Measurements from ENCODE around the gene GABRQ. TPM values are rescaled to one million over a fixed set of nuclear protein-coding genes. Genes with fewer than 3 reads are reported as not detected.
A peak's percentile ranks its signal among the peaks of the same experiment; 100 is the strongest.

The GABRQ gene
- total RNA-seq, 4 donors from 2014 or later: 0.13 to 0.32 (median 0.20) TPM

DNA sequence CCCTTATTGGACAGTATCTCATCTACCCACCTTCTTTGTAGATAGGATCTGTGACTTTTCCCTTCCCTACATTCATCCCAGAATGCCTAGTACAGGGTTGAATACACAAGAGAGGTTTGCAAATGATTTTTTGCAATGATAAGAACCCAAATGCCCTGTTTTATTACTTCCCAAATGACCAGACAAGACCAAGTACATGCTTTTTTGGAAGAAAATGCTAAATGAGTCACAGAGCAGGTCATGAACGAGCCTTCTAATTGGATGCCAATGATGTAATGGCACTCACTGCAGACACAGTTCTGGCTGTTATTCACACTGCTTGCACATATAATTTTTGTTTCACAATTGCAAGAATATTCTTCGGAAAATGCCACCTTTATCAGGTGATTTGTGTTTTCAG lies 17.8 kb upstream of the GABRQ start:
- WGBS, 2 donors: 44 to 47% methylated on average over 2 of the region's 2 CpGs

DNA sequence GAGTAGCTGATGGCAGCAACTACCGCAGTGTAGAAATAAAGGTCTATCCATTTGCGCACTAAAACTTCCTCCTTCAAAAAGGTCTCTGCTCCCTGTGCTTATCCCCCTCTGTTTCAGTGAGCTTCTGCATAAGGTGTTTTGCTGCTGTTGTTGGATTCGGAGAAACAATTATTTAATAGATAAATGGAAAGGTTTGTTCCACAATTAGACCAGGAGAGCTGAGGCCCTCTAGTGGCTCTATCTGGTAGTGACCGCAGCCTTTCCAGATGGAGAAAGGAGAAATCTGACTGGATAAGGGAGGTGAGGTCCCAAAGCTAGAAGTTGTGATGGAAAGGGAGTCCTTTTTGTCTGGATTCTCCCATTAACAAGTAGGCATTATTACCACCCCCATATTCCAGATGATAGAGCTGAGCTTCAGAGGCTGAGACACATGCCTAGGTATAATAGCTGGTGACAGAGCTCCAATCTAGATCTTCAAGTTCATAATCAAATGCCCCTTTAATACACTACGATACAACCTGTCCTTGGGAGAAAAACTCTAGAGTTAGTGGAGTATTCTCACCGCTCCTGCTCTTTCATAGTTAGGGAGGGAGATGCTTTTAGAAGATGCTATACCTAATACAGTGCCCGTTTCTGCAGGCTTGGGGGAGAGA lies 5.1 kb upstream of the GABRQ start:
- peak in 1 of 2 donors; percentile 34 for DNase-seq (ENCODE audit: low spot score in 2 of 2)
- intact Hi-C loops (cut with DNase I; ENCODE audit: low total_unique reads): loop anchor here (10.0 kb wide), 1 partner anchor 808 kb away; no protein-coding TSS in a partner anchor
- WGBS, 2 donors: 38 to 49% methylated on average over 7 of the region's 7 CpGs
- H3K4me3 ChIP-seq (ENCODE audit: low read depth, poor library complexity, severe bottlenecking): no peak overlapping the region
- no peak for TF ChIP-seq POLR2A (IDR thresholded peaks at IDR 0.05)
- TF ChIP-seq, protein P1, sequence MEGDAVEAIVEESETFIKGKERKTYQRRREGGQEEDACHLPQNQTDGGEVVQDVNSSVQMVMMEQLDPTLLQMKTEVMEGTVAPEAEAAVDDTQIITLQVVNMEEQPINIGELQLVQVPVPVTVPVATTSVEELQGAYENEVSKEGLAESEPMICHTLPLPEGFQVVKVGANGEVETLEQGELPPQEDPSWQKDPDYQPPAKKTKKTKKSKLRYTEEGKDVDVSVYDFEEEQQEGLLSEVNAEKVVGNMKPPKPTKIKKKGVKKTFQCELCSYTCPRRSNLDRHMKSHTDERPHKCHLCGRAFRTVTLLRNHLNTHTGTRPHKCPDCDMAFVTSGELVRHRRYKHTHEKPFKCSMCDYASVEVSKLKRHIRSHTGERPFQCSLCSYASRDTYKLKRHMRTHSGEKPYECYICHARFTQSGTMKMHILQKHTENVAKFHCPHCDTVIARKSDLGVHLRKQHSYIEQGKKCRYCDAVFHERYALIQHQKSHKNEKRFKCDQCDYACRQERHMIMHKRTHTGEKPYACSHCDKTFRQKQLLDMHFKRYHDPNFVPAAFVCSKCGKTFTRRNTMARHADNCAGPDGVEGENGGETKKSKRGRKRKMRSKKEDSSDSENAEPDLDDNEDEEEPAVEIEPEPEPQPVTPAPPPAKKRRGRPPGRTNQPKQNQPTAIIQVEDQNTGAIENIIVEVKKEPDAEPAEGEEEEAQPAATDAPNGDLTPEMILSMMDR (IDR thresholded peaks at IDR 0.05): peak in 1 of 3 donors; percentile 35

More for the DNA sequence above, 17.8 kb upstream of the GABRQ start:
- H3K4me3 ChIP-seq (ENCODE audit: low read depth, poor library complexity, severe bottlenecking): no peak overlapping the region
- no peak for DNase-seq (ENCODE audit: low spot score in 2 of 2)
- intact Hi-C loops (cut with DNase I; ENCODE audit: low total_unique reads): no loop called here
- TF ChIP-seq POLR2A (IDR thresholded peaks at IDR 0.05): no peak
- TF ChIP-seq, protein P1 (IDR thresholded peaks at IDR 0.05): no peak

DNA sequence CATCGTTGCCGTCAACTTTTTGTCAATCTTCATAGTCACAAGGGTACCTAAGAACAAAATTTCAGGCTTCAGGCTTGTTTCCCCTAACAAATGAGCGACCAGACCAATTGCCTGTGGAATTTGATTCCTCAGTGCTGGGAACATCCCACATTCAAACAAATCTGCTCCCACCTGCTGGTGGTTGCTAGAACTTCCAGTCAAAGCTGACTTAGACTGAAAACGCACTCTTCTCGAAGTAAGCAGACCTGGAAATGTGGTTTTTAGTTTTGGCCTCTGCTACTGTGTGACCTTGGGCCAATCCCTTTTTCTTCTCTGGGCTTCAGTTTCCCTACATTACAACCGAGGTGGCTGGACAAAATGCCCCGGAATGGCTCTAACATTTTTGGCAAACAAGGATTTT lies 1.8 kb upstream of the GABRQ start:
- no peak for TF ChIP-seq POLR2A (IDR thresholded peaks at IDR 0.05)
- TF ChIP-seq, protein P1 (IDR thresholded peaks at IDR 0.05): no peak
- 8 to 17% methylated on average over 7 of the region's 7 CpGs for WGBS, 2 donors
- peak in 1 of 2 donors; percentile 22 for DNase-seq (ENCODE audit: low spot score in 2 of 2)
- intact Hi-C loops (cut with DNase I; ENCODE audit: low total_unique reads): loop anchor here (5.0 to 10.0 kb wide), 2 partner anchors 811 to 884 kb away; no protein-coding TSS in a partner anchor
- no peak overlapping the region for H3K4me3 ChIP-seq (ENCODE audit: low read depth, poor library complexity, severe bottlenecking)

DNA sequence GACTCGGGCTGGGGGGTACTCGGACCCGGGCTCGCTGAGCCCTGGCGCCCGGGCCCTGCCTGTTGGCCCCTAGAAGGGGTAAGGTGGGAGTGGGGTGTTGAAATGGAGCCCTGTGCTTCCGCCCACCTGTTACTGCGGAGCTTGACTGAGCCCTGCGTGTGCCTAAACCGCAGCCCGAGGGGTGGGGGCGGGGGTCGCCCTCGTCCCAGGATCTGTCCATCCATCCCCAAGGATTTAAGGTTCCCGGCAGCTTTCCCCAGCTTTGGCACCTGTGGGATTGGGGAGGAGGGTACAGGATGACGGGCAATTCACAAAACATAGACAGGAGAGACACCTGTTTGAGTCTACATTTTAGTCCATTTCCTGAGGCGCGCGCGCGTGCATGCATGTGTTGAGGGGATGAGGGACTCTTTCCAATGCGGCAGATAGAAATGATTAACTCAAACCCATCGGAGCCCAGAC lies 779 bp downstream of the GABRQ start:
- no peak for DNase-seq (ENCODE audit: low spot score in 2 of 2)
- 4 to 44% methylated on average over 12 to 21 of the region's 23 CpGs for WGBS, 2 donors
- no peak overlapping the region for H3K4me3 ChIP-seq (ENCODE audit: low read depth, poor library complexity, severe bottlenecking)
- TF ChIP-seq, protein P1 (IDR thresholded peaks at IDR 0.05): no peak
- TF ChIP-seq POLR2A (IDR thresholded peaks at IDR 0.05): no peak
- intact Hi-C loops (cut with DNase I; ENCODE audit: low total_unique reads): loop anchor here (5.0 to 10.0 kb wide), 2 partner anchors 814 to 886 kb away; no protein-coding TSS in a partner anchor

DNA sequence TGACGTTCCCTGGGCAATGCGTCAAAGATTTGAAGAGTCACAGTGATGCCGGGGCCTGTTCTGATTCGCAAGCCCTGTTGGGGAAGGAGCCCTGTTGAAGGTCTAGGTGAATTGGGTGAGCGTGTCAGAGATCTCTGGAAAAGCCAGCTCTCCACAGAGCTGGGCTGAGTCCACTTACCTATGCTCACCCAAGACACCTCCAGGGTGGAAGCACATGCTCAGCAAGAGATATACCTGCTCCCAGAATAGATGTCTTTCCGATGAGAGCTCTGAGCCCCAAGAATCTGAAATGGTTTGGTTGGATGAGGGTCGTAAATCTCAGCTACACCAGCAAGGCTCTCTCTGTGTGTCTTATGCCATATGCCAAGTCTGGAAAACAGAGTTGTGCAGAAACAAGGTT lies 1.7 kb downstream of the GABRQ start:
- intact Hi-C loops (cut with DNase I; ENCODE audit: low total_unique reads): loop anchor here (5.0 to 10.0 kb wide), 2 partner anchors 815 to 887 kb away; no protein-coding TSS in a partner anchor
- TF ChIP-seq POLR2A (IDR thresholded peaks at IDR 0.05): no peak
- TF ChIP-seq, protein P1 (IDR thresholded peaks at IDR 0.05): no peak
- 41 to 67% methylated on average over 7 of the region's 7 CpGs for WGBS, 2 donors
- no peak overlapping the region for H3K4me3 ChIP-seq (ENCODE audit: low read depth, poor library complexity, severe bottlenecking)
- DNase-seq (ENCODE audit: low spot score in 2 of 2): no peak
